Measurements from ENCODE around the gene SENP7.
"Not testable (repeated sequence)": the region's sequence is repeated elsewhere in the genome, so short reads cannot be mapped to it uniquely, and the experiment has no call there.

The SENP7 gene

GRCh38 chr3:101312545-101312944 is 200.5 kb downstream of the SENP7 start:
- H3K9me2 ChIP-seq (replicated peaks; ENCODE audit: control insufficient read depth, low read length), result no peaks in the 10 kb centered on the region
- H3K27me3 ChIP-seq (ENCODE audit: control insufficient read depth, low read length), result no peaks in the 10 kb centered on the region
- H3K36me3 ChIP-seq (ENCODE audit: control insufficient read depth, low read length), result no peaks in the 10 kb centered on the region
- no peaks in the 10 kb centered on the region for H4K20me1 ChIP-seq (ENCODE audit: control insufficient read depth, insufficient read depth, low read depth, low read length)
- H3K79me2 ChIP-seq (ENCODE audit: control insufficient read depth, low read length), result no peaks in the 10 kb centered on the region
- H3K27ac ChIP-seq (ENCODE audit: low read depth, low read length), result no peak overlapping the region
- no peaks in the 10 kb centered on the region for H3F3A ChIP-seq (ENCODE audit: control insufficient read depth, insufficient read depth)
- peaks cover 9% of the 10 kb centered on the region for H3K9me3 ChIP-seq (ENCODE audit: control insufficient read depth, insufficient read depth, low read length)
- no peak overlapping the region for H3K4me3 ChIP-seq (ENCODE audit: low read length)
- no peaks in the 10 kb centered on the region for H3K4me1 ChIP-seq (ENCODE audit: control insufficient read depth, low read length)
- H3K4me2 ChIP-seq (ENCODE audit: low read length), result no peak overlapping the region
- no peak for TF ChIP-seq EZH2phosphoT487 (IDR thresholded peaks at IDR 0.05; ENCODE audit: borderline replicate concordance, low read length)
- no peak for TF ChIP-seq CTCF (IDR thresholded peaks at IDR 0.05; ENCODE audit: low read depth, low read length, poor library complexity, severe bottlenecking)

- TF ChIP-seq CTCF (IDR thresholded peaks at IDR 0.05; ENCODE audit: low read depth, low read length, poor library complexity, severe bottlenecking) (no peak), EZH2phosphoT487 (IDR thresholded peaks at IDR 0.05; ENCODE audit: borderline replicate concordance, low read length) (no peak)
- no peak overlapping the region for H3K4me2 ChIP-seq (ENCODE audit: low read length)
- no peak overlapping the region for H3K4me3 ChIP-seq (ENCODE audit: low read length)
- no peaks in the 10 kb centered on the region for H3F3A ChIP-seq (ENCODE audit: control insufficient read depth, insufficient read depth)
- H3K9me2 ChIP-seq (replicated peaks; ENCODE audit: control insufficient read depth, low read length), result no peaks in the 10 kb centered on the region
- H3K79me2 ChIP-seq (ENCODE audit: control insufficient read depth, low read length), result no peaks in the 10 kb centered on the region
- no peak overlapping the region for H3K27ac ChIP-seq (ENCODE audit: low read depth, low read length)
- no peaks in the 10 kb centered on the region for H3K27me3 ChIP-seq (ENCODE audit: control insufficient read depth, low read length)
- no peaks in the 10 kb centered on the region for H4K20me1 ChIP-seq (ENCODE audit: control insufficient read depth, insufficient read depth, low read depth, low read length)
- no peaks in the 10 kb centered on the region for H3K4me1 ChIP-seq (ENCODE audit: control insufficient read depth, low read length)
- H3K9me3 ChIP-seq (ENCODE audit: control insufficient read depth, insufficient read depth, low read length), result peaks cover 9% of the 10 kb centered on the region
- no peaks in the 10 kb centered on the region for H3K36me3 ChIP-seq (ENCODE audit: control insufficient read depth, low read length)
These were observed 201.3 kb downstream of the SENP7 start for GRCh38 chr3:101311676-101312075.

GRCh38 chr3:101310978-101311375 is 202.0 kb downstream of the SENP7 start:
- Histone ChIP-seq H3K4me1 (ENCODE audit: control insufficient read depth, low read length) (no peaks in the 10 kb centered on the region), H3K9me2 (replicated peaks; ENCODE audit: control insufficient read depth, low read length) (no peaks in the 10 kb centered on the region), H3F3A (ENCODE audit: control insufficient read depth, insufficient read depth) (no peaks in the 10 kb centered on the region), H3K4me2 (ENCODE audit: low read length) (no peak overlapping the region), H3K27me3 (ENCODE audit: control insufficient read depth, low read length) (no peaks in the 10 kb centered on the region), H3K36me3 (ENCODE audit: control insufficient read depth, low read length) (no peaks in the 10 kb centered on the region), H3K9me3 (ENCODE audit: control insufficient read depth, insufficient read depth, low read length) (peaks cover 9% of the 10 kb centered on the region), H4K20me1 (ENCODE audit: control insufficient read depth, insufficient read depth, low read depth, low read length) (no peaks in the 10 kb centered on the region), H3K4me3 (ENCODE audit: low read length) (no peak overlapping the region), H3K27ac (ENCODE audit: low read depth, low read length) (no peak overlapping the region), H3K79me2 (ENCODE audit: control insufficient read depth, low read length) (no peaks in the 10 kb centered on the region)
- TF ChIP-seq EZH2phosphoT487 (IDR thresholded peaks at IDR 0.05; ENCODE audit: borderline replicate concordance, low read length) (no peak), CTCF (IDR thresholded peaks at IDR 0.05; ENCODE audit: low read depth, low read length, poor library complexity, severe bottlenecking) (no peak)

GRCh38 chr3:101308147-101308772 is 204.8 kb downstream of the SENP7 start:
- not testable (repeated sequence) for H3K36me3 ChIP-seq (ENCODE audit: control insufficient read depth, low read length); H4K20me1 ChIP-seq (ENCODE audit: control insufficient read depth, insufficient read depth, low read depth, low read length); H3K4me3 ChIP-seq (ENCODE audit: low read length); H3K9me3 ChIP-seq (ENCODE audit: control insufficient read depth, insufficient read depth, low read length); H3K9me2 ChIP-seq (replicated peaks; ENCODE audit: control insufficient read depth, low read length); H3F3A ChIP-seq (ENCODE audit: control insufficient read depth, insufficient read depth); H3K4me1 ChIP-seq (ENCODE audit: control insufficient read depth, low read length); H3K27me3 ChIP-seq (ENCODE audit: control insufficient read depth, low read length); H3K79me2 ChIP-seq (ENCODE audit: control insufficient read depth, low read length); H3K27ac ChIP-seq (ENCODE audit: low read depth, low read length); H3K4me2 ChIP-seq (ENCODE audit: low read length)
